ENCODE data around the gene PRPF8. TPM values are rescaled to one million over a fixed set of nuclear protein-coding genes. Genes with fewer than 3 reads are reported as not detected.

PRPF8 gene
- total and polyA plus RNA-seq, 2 of the 8 experiments (the other 6 are each of a cell fraction or from before 2014, with no cell fraction given): 329 to 337 TPM

- TF ChIP-seq CTCF (IDR thresholded peaks at IDR 0.05; ENCODE audit: control extremely low read depth in 1 of 3, insufficient read depth in 1 of 3, low read depth in 1 of 3, low read length in 3 of 3): no peak
- TF ChIP-seq KDM5A (IDR thresholded peaks at IDR 0.05; ENCODE audit: low read length): no peak
- TF ChIP-seq ATF3 (IDR thresholded peaks at IDR 0.05; ENCODE audit: insufficient read depth, low read depth, low read length): no peak
- no peak for TF ChIP-seq EGR1 (IDR thresholded peaks at IDR 0.05; ENCODE audit: borderline replicate concordance, low read depth, low read length)
- no peak for TF ChIP-seq SUZ12 (IDR thresholded peaks at IDR 0.05; ENCODE audit: low read length)
- TF ChIP-seq KDM1A (IDR thresholded peaks at IDR 0.05; ENCODE audit: borderline replicate concordance, low read length): no peak
- TF ChIP-seq CHD1 (IDR thresholded peaks at IDR 0.05; ENCODE audit: low read depth, low read length): no peak
These were observed 22.4 kb upstream of the PRPF8 start (continued) for GRCh38 chr17:1707107-1707506.
